IPS-NIHi11 (cell line): Measurements from ENCODE around the gene MARS1.
"Not testable (repeated sequence)": the region's sequence is repeated elsewhere in the genome, so short reads cannot be mapped to it uniquely, and the experiment has no call there.

ENCODE experiments used
- DNase-seq: peaks from one replicate; pipeline ENCODE4 v3.0.0; 2012; ENCODE audit warnings: mixed read lengths, low spot score

Gene MARS1

GRCh38 chr12:57495051-57495701 lies 7.3 kb downstream of the MARS1 start:
- DNase-seq: not testable (repeated sequence)

DNA sequence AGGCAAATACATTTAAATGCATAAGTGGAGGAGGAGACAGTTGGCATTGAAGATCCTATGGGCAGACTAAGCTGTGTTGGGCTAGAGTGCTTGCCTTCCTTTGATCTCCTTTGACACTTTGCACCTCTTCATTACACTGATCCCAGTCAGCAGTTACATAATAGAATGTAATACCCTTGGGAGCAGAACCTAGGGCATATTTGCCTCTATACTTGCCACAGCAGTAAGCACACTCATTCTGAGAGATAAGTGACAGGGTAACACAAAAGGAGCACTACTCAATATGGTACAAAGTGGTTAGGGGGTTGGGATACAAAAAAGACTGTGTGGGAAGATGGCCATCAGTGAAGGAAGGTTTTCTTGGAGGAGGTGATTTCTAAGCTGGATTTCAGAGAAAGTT lies 9.0 kb downstream of the MARS1 start:
- DNase-seq: no peak

DNA sequence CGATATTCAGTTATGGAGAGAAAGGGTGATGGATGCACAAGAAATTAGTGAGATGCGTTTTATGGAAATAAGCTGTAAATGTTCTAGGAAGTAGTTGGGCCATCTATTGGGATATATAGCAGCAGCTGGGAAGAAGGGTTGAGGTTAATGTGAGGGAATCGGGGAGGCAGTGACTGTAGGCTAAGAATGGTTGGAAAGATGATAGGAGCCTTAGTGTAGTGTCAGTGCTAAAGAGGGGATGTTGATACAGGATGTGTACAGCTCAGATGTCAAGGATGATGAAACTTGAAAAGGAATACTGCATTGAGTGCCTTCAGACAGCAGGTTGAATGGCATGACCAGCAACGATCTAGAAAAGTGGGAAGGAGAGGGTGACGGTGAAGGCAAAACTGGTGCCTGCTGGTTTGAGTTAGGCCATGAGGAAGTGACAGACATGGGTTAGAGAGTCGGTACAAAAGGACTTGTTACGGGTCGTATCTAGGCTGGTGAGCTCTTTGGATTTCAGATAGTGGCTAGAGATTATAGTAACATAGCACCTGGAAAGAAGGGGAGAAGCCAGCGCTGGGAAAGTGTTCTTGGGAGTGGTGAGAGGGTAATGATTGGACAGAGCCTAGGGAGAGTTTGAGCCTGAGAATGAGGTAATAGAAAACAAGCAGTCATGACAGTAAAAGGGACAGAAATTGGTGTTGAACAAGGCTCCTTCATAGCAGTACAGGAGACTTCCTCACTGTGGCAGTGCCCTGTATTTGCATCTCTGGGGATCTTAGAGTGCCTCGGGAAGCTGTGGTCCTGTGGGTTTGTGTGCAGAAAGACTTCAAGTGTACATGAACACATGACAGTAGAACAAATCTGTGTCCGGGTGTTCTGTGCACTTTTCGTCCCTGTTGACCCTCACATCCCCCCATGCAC lies 9.6 kb downstream of the MARS1 start:
- DNase-seq: no peak

- DNase-seq: no peak
Observed at GRCh38 chr12:57498132-57498502, 10.2 kb downstream of the MARS1 start.

DNA sequence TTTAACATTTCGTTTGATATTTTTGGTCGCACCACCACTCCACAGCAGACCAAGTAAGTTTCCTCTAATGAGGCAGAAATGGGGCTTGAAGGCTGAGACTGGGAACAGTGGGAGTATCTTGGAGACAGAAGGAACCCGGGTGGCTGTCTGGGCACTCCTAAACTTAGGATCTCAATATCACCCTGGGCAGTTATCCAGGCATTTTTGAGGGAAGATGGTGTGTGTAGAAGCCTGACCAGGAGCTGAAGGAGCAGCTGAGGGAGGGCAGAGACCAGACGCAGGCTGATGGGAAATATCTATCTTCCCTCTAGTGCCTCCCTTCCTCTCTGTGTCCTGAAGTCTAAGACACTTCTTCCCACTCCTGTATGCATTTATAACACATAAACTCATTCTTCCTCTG lies 10.7 kb downstream of the MARS1 start:
- DNase-seq: no peak

- DNase-seq: no peak
Observed at GRCh38 chr12:57500213-57500612, 12.3 kb downstream of the MARS1 start.

DNA sequence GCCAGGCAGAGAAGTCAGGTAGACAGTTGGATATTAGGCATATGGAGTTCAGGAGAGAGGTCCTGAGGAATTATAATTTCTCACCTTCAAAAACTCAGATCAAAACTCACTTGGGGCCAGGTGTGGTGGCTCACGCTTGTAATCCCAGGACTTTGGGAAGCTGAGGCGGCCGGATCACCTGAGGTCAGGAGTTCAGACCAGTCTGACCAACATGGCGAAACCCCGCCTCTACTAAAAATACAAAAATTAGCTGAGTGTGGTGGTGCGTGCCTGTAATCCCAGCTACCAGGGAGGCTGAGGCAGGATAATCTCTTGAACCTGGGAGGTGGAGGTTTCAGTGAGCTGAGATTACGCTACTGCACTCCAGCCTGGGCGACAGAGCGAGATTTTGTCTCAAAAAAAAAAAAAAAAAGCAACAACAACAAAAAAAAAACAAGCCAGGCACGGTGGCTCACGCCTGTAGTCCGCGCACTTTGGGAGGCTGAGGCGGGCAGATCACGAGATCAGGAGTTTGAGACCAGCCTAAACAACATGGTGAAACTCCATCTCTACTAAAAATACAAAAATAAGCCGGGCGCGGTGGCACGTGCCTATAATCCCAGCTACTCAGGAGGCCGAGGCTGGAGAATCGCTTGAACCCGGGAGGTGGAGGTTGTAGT lies 14.6 kb downstream of the MARS1 start:
- not testable (repeated sequence) for DNase-seq

- not testable (repeated sequence) for DNase-seq
Observed at GRCh38 chr12:57506541-57506940, 18.7 kb downstream of the MARS1 start.

GRCh38 chr12:57507796-57508195 lies 19.9 kb downstream of the MARS1 start:
- DNase-seq: not testable (repeated sequence)

DNA sequence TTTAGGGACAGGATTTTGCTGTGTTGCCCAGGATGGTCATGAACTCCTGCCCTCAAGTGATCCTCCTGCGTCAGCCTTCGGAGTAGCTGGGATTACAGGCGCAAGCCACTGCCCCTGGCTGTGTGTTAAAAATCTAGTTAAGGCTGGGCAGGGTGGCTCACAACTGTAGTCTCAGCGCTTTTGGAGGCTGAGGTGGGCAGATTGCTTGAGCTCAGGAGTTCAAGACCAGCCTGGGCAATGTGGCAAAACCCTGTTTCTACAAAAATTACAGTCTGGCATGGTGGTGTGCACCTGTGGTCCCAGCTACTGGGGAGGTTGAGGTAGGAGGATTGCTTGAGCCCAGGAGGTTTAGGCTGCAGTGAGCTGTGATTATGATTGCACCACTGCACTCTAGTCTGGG lies 23.3 kb downstream of the MARS1 start:
- DNase-seq: no peak

- no peak for DNase-seq
Observed at GRCh38 chr12:57511588-57512325, 23.9 kb downstream of the MARS1 start.

DNA sequence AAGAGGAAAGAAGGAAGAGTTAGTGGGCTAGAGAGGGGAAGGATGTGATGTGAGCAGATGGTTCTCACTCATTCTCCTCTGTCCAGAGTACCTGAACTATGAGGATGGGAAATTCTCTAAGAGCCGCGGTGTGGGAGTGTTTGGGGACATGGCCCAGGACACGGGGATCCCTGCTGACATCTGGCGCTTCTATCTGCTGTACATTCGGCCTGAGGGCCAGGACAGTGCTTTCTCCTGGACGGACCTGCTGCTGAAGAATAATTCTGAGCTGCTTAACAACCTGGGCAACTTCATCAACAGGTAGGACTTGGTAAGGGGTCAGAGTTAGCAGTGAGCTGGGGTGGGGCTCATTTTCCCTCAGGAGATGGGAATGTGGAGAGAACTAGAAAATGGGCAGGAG lies 24.8 kb downstream of the MARS1 start:
- no peak for DNase-seq

- DNase-seq: no peak
Observed at GRCh38 chr12:57513266-57513665, 25.4 kb downstream of the MARS1 start.

GRCh38 chr12:57513677-57514076 lies 25.8 kb downstream of the MARS1 start:
- DNase-seq: not testable (repeated sequence)

DNA sequence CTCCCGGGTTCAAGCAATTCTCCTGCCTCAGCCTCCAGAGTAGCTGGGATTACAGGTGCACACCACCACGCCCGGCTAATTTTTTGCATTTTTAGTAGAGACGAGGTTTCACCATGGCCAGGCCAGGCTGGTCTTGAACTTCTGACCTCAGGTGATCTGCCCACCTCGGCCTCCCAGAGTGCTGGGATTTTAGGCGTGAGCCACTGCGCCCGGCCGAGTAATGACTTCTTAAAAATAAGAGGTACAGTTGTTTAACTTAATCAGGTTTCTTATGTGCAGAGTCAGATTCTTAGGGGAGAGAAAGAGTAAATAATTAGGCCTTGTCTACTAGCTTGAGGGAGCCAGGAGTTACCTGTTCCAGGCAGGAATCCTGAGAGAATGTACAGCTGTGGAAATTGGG lies 26.4 kb downstream of the MARS1 start:
- DNase-seq: not testable (repeated sequence)

DNA sequence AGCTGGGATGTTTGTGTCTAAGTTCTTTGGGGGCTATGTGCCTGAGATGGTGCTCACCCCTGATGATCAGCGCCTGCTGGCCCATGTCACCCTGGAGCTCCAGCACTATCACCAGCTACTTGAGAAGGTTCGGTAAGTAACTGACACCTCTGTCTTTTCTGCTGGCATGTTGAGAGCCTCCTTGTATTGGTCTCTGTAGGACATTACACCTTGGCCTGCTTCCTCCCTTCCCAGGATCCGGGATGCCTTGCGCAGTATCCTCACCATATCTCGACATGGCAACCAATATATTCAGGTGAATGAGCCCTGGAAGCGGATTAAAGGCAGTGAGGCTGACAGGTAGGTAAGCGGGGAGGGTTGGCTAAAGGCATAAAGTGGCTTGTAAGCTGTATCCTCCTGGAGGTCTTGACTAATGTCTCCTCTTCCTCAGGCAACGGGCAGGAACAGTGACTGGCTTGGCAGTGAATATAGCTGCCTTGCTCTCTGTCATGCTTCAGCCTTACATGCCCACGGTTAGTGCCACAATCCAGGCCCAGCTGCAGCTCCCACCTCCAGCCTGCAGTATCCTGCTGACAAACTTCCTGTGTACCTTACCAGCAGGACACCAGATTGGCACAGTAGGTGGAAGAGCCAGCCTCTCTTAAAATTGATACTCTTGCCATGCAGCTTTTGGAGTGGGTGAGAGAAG lies 27.0 kb downstream of the MARS1 start:
- DNase-seq: no peak

- DNase-seq: no peak
Observed at GRCh38 chr12:57515408-57515933, 27.6 kb downstream of the MARS1 start.

DNA sequence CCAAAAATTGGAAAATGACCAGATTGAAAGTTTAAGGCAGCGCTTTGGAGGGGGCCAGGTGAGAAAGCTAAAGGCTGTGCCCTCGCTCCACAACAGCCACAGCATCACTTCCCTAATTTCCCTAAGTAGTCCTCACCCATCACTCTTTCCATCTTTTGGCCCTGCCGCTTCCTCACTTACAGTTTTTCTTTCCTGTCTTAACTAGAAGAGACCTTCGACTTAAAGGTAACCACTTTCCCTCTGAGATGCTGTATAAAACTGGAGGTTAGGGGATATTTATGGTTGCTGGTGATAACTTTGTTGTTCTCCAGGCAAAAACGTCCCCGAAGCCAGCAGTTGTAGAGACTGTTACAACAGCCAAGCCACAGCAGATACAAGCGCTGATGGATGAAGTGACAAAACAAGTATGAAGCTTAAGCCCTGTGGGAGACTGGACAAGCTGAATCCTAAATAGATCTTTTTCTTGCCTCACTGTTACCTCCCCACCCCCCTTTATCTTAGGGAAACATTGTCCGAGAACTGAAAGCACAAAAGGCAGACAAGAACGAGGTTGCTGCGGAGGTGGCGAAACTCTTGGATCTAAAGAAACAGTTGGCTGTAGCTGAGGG lies 28.2 kb downstream of the MARS1 start:
- DNase-seq: no peak

- DNase-seq: no peak
Observed at GRCh38 chr12:57516617-57517153, 28.8 kb downstream of the MARS1 start.

DNA sequence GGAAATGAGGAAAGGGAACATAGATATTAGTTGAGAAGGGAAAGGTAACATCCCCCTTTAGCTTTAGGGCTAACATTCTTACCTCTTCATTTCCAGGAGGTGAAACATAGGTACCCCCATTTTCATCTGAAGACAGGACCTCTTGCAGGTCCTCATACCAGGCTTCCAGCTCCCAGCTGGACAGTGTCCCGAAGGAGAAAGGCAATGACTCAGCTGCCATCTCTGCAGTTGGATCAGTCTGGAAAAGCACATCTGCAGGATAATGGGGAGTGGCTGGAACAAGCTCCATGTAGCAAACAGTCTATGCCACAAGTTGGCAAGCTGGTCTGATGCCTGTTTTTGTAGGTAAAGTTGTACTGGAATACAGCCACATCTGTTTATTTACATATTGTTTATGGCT lies 29.3 kb downstream of the MARS1 start:
- DNase-seq: no peak

DNA sequence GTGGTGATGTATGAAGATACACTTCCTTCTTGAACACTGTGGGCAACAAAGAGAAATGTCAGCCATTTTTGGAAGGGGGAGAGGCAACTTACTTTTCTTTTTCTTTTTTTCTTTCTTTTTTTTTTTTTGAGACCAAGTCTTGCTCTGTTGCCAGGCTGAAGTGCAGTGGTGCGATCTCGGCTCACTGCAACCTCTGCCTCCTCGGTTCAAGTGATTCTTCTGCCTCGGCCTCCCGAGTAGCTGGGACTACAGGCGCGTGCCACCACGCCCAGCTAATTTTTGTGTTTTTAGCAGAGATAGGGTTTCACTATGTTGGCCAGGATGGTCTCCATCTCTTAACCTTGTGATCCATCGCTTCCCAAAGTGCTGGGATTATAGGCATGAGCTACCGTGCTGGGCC lies 29.9 kb downstream of the MARS1 start:
- not testable (repeated sequence) for DNase-seq
